Kidney capillary endothelial cell (primary cell): Measurements from ENCODE around the gene APOO.

Source experiments
- DNase-seq: peaks from one replicate; pipeline ENCODE4 v3.0.0-alpha.2; 2018; ENCODE audit warnings: low spot score

The APOO gene

GRCh38 chrX:23907498-23908218 lies at the start of gene APOO, which contains the start of gene CXorf58:
TSS of gene APOO (minus strand) at chrX:23907938. CDS start at chrX:23907702, 236 bp downstream.
TSS of gene CXorf58 (plus strand) at chrX:23908006. CDS start at chrX:23910303, 2,297 bp downstream.
- DNase-seq, result peak; percentile 78

- no peak for DNase-seq
Measured at GRCh38 chrX:23954396-23954795, 46.7 kb upstream of the APOO start.

- DNase-seq, result no peak
Measured at GRCh38 chrX:23953908-23954269, 46.2 kb upstream of the APOO start.

- no peak for DNase-seq
Measured at GRCh38 chrX:23952984-23953907, 45.5 kb upstream of the APOO start.

- no peak for DNase-seq
Measured at GRCh38 chrX:23952391-23952790, 44.7 kb upstream of the APOO start.

GRCh38 chrX:23945206-23945605 lies 37.5 kb upstream of the APOO start:
- DNase-seq, result no peak

- DNase-seq, result no peak
Measured at GRCh38 chrX:23944234-23944633, 36.5 kb upstream of the APOO start.

- no peak for DNase-seq
Measured at GRCh38 chrX:23939203-23939602, 31.5 kb upstream of the APOO start.

- DNase-seq, result no peak
Measured at GRCh38 chrX:23938690-23939089, 31.0 kb upstream of the APOO start.

- no peak for DNase-seq
Measured at GRCh38 chrX:23937100-23937499, 29.4 kb upstream of the APOO start.

- no peak for DNase-seq
Measured at GRCh38 chrX:23936180-23936579, 28.4 kb upstream of the APOO start.

GRCh38 chrX:23935106-23935505 lies 27.4 kb upstream of the APOO start:
- no peak for DNase-seq

GRCh38 chrX:23932046-23932445 lies 24.3 kb upstream of the APOO start:
- DNase-seq, result no peak

- DNase-seq, result no peak
Measured at GRCh38 chrX:23930894-23931604, 23.3 kb upstream of the APOO start.

GRCh38 chrX:23926015-23926414 lies 18.3 kb upstream of the APOO start:
- DNase-seq, result no peak

GRCh38 chrX:23919706-23920320 lies 12.1 kb upstream of the APOO start:
- DNase-seq, result no peak

- no peak for DNase-seq
Measured at GRCh38 chrX:23919148-23919547, 11.4 kb upstream of the APOO start.

- no peak for DNase-seq
Measured at GRCh38 chrX:23911126-23911835, 3.5 kb upstream of the APOO start.

- DNase-seq, result no peak
Measured at GRCh38 chrX:23908219-23909004, 674 bp upstream of the APOO start.

GRCh38 chrX:23907111-23907497 lies 634 bp downstream of the APOO start:
- no peak for DNase-seq

- peak; percentile 60 for DNase-seq
Measured at GRCh38 chrX:23904096-23904495, 3.6 kb downstream of the APOO start.
